ENCODE results near the gene IFNAR1. TPM values are rescaled to one million over a fixed set of nuclear protein-coding genes. Genes with fewer than 3 reads are reported as not detected.
A peak's percentile ranks its signal among the peaks of the same experiment; 100 is the strongest.
"Not testable (repeated sequence)": the region's sequence is repeated elsewhere in the genome, so short reads cannot be mapped to it uniquely, and the experiment has no call there.

IFNAR1 gene
- total RNA-seq, 1 donor from 2014 or later: 34.8 TPM

DNA sequence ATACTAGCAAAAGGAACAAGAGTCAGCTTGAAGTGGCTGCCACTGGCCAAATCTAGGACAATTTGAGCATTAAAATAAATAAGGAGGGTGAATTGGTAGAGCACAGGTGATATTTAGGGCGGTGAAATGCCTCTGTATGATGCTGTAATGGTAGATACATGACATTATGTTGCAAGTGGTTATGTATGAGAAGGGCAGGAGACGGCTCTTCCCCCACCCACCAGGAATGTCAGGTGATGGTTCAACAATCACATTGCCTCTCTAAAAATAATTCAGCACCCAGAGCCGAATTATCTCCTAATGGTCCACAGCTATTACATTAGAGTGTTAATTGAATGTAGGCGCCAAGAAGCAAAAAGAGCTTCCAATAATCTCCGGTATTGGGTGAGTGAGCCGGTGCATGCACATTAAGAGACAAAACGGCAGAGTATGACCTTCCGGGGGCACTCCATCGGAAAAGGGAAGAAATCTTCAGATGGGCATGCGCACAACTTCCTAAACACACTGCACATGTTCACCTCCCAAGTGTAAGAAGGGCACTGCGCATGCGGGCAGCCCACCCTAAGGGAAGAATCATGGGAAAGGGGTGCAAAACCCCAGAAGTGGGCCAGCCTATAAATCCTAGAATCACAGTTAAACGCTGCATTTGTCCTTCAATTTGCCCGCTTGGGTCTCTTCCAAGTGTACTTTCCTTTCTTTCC lies 6.8 kb upstream of the IFNAR1 start:
- Mint-ChIP-seq H3K4me1 (ENCODE audit: unreplicated experiment) (peaks cover 2% of the 10 kb centered on the region), H3K36me3 (ENCODE audit: low read depth, unreplicated experiment) (no peaks in the 10 kb centered on the region), H3K4me3 (ENCODE audit: unreplicated experiment) (no peak overlapping the region), H3K9me3 (ENCODE audit: unreplicated experiment) (no peaks in the 10 kb centered on the region), H3K27ac (ENCODE audit: unreplicated experiment) (no peak overlapping the region), H3K27me3 (ENCODE audit: unreplicated experiment) (no peaks in the 10 kb centered on the region)
- TF ChIP-seq, protein P1, sequence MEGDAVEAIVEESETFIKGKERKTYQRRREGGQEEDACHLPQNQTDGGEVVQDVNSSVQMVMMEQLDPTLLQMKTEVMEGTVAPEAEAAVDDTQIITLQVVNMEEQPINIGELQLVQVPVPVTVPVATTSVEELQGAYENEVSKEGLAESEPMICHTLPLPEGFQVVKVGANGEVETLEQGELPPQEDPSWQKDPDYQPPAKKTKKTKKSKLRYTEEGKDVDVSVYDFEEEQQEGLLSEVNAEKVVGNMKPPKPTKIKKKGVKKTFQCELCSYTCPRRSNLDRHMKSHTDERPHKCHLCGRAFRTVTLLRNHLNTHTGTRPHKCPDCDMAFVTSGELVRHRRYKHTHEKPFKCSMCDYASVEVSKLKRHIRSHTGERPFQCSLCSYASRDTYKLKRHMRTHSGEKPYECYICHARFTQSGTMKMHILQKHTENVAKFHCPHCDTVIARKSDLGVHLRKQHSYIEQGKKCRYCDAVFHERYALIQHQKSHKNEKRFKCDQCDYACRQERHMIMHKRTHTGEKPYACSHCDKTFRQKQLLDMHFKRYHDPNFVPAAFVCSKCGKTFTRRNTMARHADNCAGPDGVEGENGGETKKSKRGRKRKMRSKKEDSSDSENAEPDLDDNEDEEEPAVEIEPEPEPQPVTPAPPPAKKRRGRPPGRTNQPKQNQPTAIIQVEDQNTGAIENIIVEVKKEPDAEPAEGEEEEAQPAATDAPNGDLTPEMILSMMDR (IDR thresholded peaks at IDR 0.05; ENCODE audit: unreplicated experiment): no peak
- DNase-seq (ENCODE audit: low spot score): no peak

DNA sequence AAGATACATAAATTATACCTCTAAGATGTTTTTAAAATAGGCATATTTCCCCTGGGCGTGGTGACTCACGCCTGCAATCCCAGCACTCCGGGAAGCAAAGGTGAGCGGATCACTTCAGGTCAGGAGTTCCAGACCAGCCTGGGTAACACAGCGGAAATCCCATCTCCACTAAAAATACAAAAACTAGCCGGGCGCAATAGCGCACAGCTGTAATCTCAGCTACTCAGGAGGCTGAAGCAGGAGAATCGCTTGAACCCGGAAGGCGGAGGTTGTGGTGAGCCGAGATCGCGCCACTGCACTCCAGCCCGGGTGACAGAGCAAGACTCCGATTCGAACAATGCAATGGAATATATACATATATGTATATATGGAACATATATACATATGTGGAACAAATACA lies 3.8 kb upstream of the IFNAR1 start:
- H3K9me3 Mint-ChIP-seq (ENCODE audit: unreplicated experiment); H3K4me1 Mint-ChIP-seq (ENCODE audit: unreplicated experiment); DNase-seq (ENCODE audit: low spot score); H3K4me3 Mint-ChIP-seq (ENCODE audit: unreplicated experiment); H3K27me3 Mint-ChIP-seq (ENCODE audit: unreplicated experiment); H3K36me3 Mint-ChIP-seq (ENCODE audit: low read depth, unreplicated experiment); H3K27ac Mint-ChIP-seq (ENCODE audit: unreplicated experiment): not testable (repeated sequence)

DNA sequence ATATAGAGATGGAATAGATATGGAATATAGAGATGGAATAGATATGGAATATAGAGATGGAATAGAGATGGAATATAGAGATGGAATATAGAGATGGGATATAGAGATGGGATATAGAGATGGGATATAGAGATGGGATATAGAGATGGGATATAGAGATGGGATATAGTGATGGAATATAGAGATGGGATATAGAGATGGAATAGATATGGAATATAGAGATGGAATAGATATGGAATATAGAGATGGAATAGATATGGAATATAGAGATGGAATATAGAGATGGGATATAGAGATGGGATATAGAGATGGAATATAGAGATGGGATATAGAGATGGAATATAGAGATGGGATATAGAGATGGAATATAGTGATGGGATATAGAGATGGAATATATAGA lies 1.2 kb upstream of the IFNAR1 start:
- H3K9me3 Mint-ChIP-seq (ENCODE audit: unreplicated experiment); H3K27me3 Mint-ChIP-seq (ENCODE audit: unreplicated experiment); H3K36me3 Mint-ChIP-seq (ENCODE audit: low read depth, unreplicated experiment); DNase-seq (ENCODE audit: low spot score); H3K4me3 Mint-ChIP-seq (ENCODE audit: unreplicated experiment); H3K27ac Mint-ChIP-seq (ENCODE audit: unreplicated experiment): not testable (repeated sequence)
- peaks cover 13% of the 10 kb centered on the region for H3K4me1 Mint-ChIP-seq (ENCODE audit: unreplicated experiment)

DNA sequence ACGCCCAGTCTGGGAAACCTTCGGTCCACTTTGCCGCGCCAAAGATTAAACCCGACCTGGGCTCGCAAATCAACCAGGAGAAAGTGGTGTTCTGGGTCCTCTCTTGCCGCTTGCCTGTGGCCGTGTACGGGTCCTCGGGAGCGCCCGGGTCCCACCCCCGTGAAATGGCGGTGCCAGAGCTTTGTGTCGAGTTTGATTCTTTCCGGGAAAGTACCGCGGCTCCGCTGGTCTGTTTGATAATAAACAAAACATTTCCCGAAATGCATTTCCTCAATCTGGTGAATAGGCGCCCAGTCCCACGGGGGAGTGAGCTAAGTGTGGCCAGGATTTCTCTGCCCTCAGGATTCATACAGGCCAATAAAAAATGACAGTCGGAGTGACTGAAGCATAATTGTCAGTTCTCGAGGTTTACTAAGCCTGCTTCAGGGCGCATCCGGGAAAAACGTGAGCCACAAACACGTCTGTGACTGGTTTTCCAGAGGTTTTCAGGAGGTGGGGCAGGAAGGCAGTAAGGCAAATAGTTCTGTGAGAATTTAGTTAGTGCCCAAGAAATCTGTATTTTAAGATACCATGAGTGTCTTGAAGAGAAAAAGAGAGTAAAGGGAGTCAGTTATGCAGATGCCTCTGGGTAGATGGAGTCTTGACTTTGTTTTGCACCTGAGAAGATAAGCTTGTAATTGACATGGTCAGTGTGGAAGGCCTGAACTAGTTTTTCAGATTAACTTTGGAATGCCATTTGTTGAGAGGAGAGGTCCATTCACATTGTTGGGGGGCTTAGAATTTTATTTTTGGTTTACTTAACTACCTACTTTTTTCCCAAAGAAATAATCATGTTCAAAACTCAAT lies 675 bp downstream of the IFNAR1 start:
- H3K27ac Mint-ChIP-seq (ENCODE audit: unreplicated experiment): no peak overlapping the region
- H3K4me1 Mint-ChIP-seq (ENCODE audit: unreplicated experiment): peaks cover 22% of the 10 kb centered on the region
- TF ChIP-seq, protein P1 (IDR thresholded peaks at IDR 0.05; ENCODE audit: unreplicated experiment): no peak
- DNase-seq (ENCODE audit: low spot score): peak; percentile 46
- no peaks in the 10 kb centered on the region for H3K9me3 Mint-ChIP-seq (ENCODE audit: unreplicated experiment)
- H3K36me3 Mint-ChIP-seq (ENCODE audit: low read depth, unreplicated experiment): peaks cover 5% of the 10 kb centered on the region
- H3K4me3 Mint-ChIP-seq (ENCODE audit: unreplicated experiment): no peak overlapping the region
- peaks cover 2% of the 10 kb centered on the region for H3K27me3 Mint-ChIP-seq (ENCODE audit: unreplicated experiment)

DNA sequence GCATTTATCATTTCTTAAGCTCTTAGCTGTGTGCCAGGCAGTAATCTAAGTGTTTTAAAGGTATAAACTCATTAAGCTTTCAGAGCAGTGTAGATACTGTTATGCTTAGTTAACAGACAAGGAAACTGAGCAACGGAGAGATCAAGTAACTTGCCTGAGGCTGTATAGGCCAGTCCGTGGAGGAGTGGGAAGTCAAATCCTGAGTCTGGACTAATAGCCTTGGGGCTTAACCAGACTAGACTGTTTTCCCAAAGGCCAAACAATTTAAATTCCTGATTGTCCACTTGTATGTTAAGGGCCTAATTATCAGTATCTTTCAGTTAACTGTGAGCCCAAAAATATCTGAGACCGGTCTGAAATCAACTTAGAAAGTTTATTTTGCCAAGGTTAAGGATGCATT lies 2.6 kb downstream of the IFNAR1 start:
- peaks cover 23% of the 10 kb centered on the region for H3K36me3 Mint-ChIP-seq (ENCODE audit: low read depth, unreplicated experiment)

More for the DNA sequence above, 2.6 kb downstream of the IFNAR1 start:
- H3K9me3 Mint-ChIP-seq (ENCODE audit: unreplicated experiment): no peaks in the 10 kb centered on the region
- DNase-seq (ENCODE audit: low spot score): no peak
- H3K4me1 Mint-ChIP-seq (ENCODE audit: unreplicated experiment): peaks cover 24% of the 10 kb centered on the region
- TF ChIP-seq, protein P1 (IDR thresholded peaks at IDR 0.05; ENCODE audit: unreplicated experiment): no peak
- peaks cover 2% of the 10 kb centered on the region for H3K27me3 Mint-ChIP-seq (ENCODE audit: unreplicated experiment)
- H3K4me3 Mint-ChIP-seq (ENCODE audit: unreplicated experiment): no peak overlapping the region
- no peak overlapping the region for H3K27ac Mint-ChIP-seq (ENCODE audit: unreplicated experiment)
